ENCODE measurements around the gene TMEM79.
A peak's percentile ranks its signal among the peaks of the same experiment; 100 is the strongest.

TMEM79 gene

GRCh38 chr1:156284112-156284511 is at the start of gene TMEM79:
Gene TMEM79 (plus strand): TSS chr1:156284325. CDS start chr1:156285227, 902 bp downstream.
- DNase-seq (ENCODE audit: low read depth): no peak

- DNase-seq (ENCODE audit: low read depth): no peak
These were observed 48.0 kb upstream of the TMEM79 start for GRCh38 chr1:156236164-156236563.

- DNase-seq (ENCODE audit: low read depth): no peak
These were observed 45.9 kb upstream of the TMEM79 start for GRCh38 chr1:156238248-156238647.

- no peak for DNase-seq (ENCODE audit: low read depth)
These were observed 42.8 kb upstream of the TMEM79 start for GRCh38 chr1:156241311-156241811.

GRCh38 chr1:156241926-156242325 is 42.2 kb upstream of the TMEM79 start, which contains the start of gene BGLAP:
Gene BGLAP (plus strand): TSS chr1:156242184. CDS start chr1:156242232, 48 bp downstream.
- no peak for DNase-seq (ENCODE audit: low read depth)

- no peak for DNase-seq (ENCODE audit: low read depth)
These were observed 41.4 kb upstream of the TMEM79 start for GRCh38 chr1:156242738-156243137.

- DNase-seq (ENCODE audit: low read depth): no peak
These were observed 40.0 kb upstream of the TMEM79 start for GRCh38 chr1:156244126-156244525.

GRCh38 chr1:156244712-156245111 is 39.4 kb upstream of the TMEM79 start:
- no peak for DNase-seq (ENCODE audit: low read depth)

GRCh38 chr1:156245451-156246232 is 38.5 kb upstream of the TMEM79 start:
- peak; percentile 22 for DNase-seq (ENCODE audit: low read depth)

- DNase-seq (ENCODE audit: low read depth): no peak
These were observed 37.8 kb upstream of the TMEM79 start for GRCh38 chr1:156246241-156246780.

GRCh38 chr1:156246781-156247459 is 37.2 kb upstream of the TMEM79 start:
- no peak for DNase-seq (ENCODE audit: low read depth)

- DNase-seq (ENCODE audit: low read depth): no peak
These were observed 36.4 kb upstream of the TMEM79 start, which contains the start of gene PAQR6 for GRCh38 chr1:156247460-156248322. Gene PAQR6 (minus strand): TSS chr1:156248056. CDS start chr1:156246731, 1,325 bp downstream.

GRCh38 chr1:156248323-156248683 is 35.8 kb upstream of the TMEM79 start:
- no peak for DNase-seq (ENCODE audit: low read depth)

- DNase-seq (ENCODE audit: low read depth): no peak
These were observed 34.5 kb upstream of the TMEM79 start for GRCh38 chr1:156249593-156249992.

GRCh38 chr1:156251527-156251926 is 32.6 kb upstream of the TMEM79 start:
- DNase-seq (ENCODE audit: low read depth): no peak

- DNase-seq (ENCODE audit: low read depth): no peak
These were observed 30.5 kb upstream of the TMEM79 start for GRCh38 chr1:156253634-156254033.

- no peak for DNase-seq (ENCODE audit: low read depth)
These were observed 26.4 kb upstream of the TMEM79 start for GRCh38 chr1:156257711-156258110.

- no peak for DNase-seq (ENCODE audit: low read depth)
These were observed 25.3 kb upstream of the TMEM79 start for GRCh38 chr1:156258859-156259258.

GRCh38 chr1:156259805-156260204 is 24.3 kb upstream of the TMEM79 start:
- no peak for DNase-seq (ENCODE audit: low read depth)

- no peak for DNase-seq (ENCODE audit: low read depth)
These were observed 23.2 kb upstream of the TMEM79 start for GRCh38 chr1:156260896-156261295.

- DNase-seq (ENCODE audit: low read depth): no peak
These were observed 21.5 kb upstream of the TMEM79 start for GRCh38 chr1:156262461-156263287.
